Nephron (organoid): ENCODE data around the gene ACOXL.

Experiments used
- H3K27ac Mint-ChIP-seq, 3 experiments: 2 replicates each; pipeline ENCODE4 v1.8.0; 2020; ENCODE audit warnings: mixed read lengths in 3 of 3, mild to moderate bottlenecking in 2 of 3, moderate library complexity in 1 of 3
- H3K27me3 Mint-ChIP-seq: 2 replicates; pipeline ENCODE4 v1.8.0; 2021; ENCODE audit warnings: low read depth, mild to moderate bottlenecking, moderate library complexity, mixed read lengths
- H3K36me3 Mint-ChIP-seq: 2 replicates; pipeline ENCODE4 v1.8.0; 2020; ENCODE audit warnings: low read depth, mixed read lengths
- H3K4me1 Mint-ChIP-seq: 2 replicates; pipeline ENCODE4 v1.8.0; 2020; ENCODE audit warnings: mixed read lengths
- H3K4me3 Mint-ChIP-seq, 3 experiments: 2 replicates each; pipeline ENCODE4 v1.8.0; 2020; ENCODE audit warnings: mild to moderate bottlenecking in 3 of 3, mixed read lengths in 3 of 3, moderate library complexity in 2 of 3
- H3K9me3 Mint-ChIP-seq: 2 replicates; pipeline ENCODE4 v1.8.0; 2020; ENCODE audit warnings: mixed read lengths
- TF ChIP-seq, protein P1 (sequence below), 3 experiments: fragments of 200-600 bp; sonication (generic); IDR thresholded peaks; one replicate each; pipeline ENCODE4 v1.5.0; 2021; ENCODE audit warnings: antibody characterized with exemption in 3 of 3; ENCODE audit not compliant: unreplicated experiment in 3 of 3

Gene ACOXL

DNA sequence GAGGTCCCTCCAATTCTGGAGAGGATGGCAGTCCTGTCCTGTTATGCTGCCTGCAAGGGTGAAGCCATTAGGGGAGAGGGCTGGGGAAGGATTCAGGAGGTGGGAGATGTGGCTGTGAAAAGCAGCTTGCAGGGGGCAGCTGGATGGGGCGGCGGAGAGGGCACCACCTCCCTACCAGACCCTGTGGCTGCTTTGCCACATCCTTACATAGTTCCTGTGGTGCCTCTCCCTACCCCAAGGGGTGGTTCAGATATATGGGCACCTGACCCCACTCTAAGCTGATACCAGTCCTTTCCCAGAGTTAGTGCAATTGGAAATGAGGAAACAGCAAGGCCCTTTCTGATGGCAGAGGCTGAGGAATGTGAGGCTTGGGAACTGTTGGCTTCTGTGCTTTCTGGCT is 6.1 kb upstream of the ACOXL start:
- H3K27me3 Mint-ChIP-seq, result peaks cover 51% of the 10 kb centered on the region
- H3K4me3 Mint-ChIP-seq, result no peak overlapping the region
- H3K27ac Mint-ChIP-seq, result no peak overlapping the region
- no peaks in the 10 kb centered on the region for H3K36me3 Mint-ChIP-seq
- H3K9me3 Mint-ChIP-seq, result peaks cover 10% of the 10 kb centered on the region
- H3K4me1 Mint-ChIP-seq, result no peaks in the 10 kb centered on the region
- TF ChIP-seq, protein P1, sequence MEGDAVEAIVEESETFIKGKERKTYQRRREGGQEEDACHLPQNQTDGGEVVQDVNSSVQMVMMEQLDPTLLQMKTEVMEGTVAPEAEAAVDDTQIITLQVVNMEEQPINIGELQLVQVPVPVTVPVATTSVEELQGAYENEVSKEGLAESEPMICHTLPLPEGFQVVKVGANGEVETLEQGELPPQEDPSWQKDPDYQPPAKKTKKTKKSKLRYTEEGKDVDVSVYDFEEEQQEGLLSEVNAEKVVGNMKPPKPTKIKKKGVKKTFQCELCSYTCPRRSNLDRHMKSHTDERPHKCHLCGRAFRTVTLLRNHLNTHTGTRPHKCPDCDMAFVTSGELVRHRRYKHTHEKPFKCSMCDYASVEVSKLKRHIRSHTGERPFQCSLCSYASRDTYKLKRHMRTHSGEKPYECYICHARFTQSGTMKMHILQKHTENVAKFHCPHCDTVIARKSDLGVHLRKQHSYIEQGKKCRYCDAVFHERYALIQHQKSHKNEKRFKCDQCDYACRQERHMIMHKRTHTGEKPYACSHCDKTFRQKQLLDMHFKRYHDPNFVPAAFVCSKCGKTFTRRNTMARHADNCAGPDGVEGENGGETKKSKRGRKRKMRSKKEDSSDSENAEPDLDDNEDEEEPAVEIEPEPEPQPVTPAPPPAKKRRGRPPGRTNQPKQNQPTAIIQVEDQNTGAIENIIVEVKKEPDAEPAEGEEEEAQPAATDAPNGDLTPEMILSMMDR (IDR thresholded peaks at IDR 0.05; ENCODE audit: unreplicated experiment in 3 of 3), result no peak

DNA sequence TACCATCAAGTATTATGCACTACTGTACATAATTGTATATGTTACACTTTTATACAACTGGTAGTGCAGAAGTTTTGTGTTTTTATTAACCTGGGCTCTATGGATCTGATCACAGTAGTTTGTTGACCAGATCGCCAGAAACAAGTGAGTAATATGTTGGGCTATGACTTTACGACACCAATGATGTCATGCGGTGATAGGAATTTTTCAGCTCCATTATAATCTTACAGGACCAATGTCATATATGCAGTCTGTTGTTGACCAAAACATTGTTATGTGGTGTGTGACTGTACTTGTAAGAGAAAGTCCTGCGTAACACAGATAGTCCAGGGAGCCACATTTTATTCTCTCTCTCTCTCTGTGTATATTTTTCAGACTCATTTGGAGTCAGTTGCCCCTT is 4.5 kb upstream of the ACOXL start:
- TF ChIP-seq, protein P1 (IDR thresholded peaks at IDR 0.05; ENCODE audit: unreplicated experiment in 3 of 3), result no peak
- H3K4me3 Mint-ChIP-seq, result no peak overlapping the region
- peaks cover 59% of the 10 kb centered on the region for H3K27me3 Mint-ChIP-seq
- H3K27ac Mint-ChIP-seq, result no peak overlapping the region
- H3K9me3 Mint-ChIP-seq, result peaks cover 18% of the 10 kb centered on the region
- H3K4me1 Mint-ChIP-seq, result peaks cover 8% of the 10 kb centered on the region
- H3K36me3 Mint-ChIP-seq, result no peaks in the 10 kb centered on the region

DNA sequence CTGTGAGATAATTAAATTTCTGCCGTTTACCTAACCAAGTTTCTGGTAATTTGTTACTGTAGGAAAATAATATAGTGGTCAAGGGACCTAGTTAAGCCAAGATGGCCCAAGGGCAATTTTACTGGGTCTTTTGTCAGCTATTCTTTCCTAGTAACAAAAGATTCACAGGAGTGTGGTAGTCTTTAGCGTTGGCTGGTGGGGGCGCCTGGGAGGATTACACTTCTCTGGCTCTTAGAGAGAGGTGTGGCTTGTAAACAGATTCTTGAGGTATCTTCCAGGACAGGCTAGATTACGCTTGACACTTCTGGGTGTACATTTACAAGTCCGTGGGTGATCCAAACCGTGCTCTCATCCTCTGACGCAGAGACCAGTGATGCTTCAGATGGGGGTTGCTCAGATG is 3.3 kb upstream of the ACOXL start:
- TF ChIP-seq, protein P1 (IDR thresholded peaks at IDR 0.05; ENCODE audit: unreplicated experiment in 3 of 3), result no peak
- H3K4me1 Mint-ChIP-seq, result peaks cover 8% of the 10 kb centered on the region
- peaks cover 69% of the 10 kb centered on the region for H3K27me3 Mint-ChIP-seq
- H3K9me3 Mint-ChIP-seq, result peaks cover 18% of the 10 kb centered on the region
- no peak overlapping the region for H3K4me3 Mint-ChIP-seq
- H3K27ac Mint-ChIP-seq, result no peak overlapping the region
- H3K36me3 Mint-ChIP-seq, result no peaks in the 10 kb centered on the region

DNA sequence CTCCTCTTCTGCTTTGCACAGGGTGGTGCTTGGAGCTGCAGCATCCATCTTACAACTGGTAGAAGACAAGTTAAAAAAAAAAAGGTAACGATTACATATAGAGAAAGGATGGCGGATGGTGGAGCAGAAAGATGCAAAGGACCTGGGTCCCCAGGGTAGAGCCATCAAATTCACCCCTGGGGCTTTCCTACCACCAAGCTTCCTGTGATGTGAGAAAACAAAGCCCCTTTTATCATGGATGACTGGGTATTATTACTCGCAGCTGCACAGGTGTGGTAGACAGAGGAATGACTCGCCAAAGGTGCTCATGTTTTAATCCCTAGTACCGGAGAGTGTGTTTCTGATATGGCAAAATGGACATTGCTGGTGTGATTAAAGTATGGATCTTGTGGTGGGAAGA is 1.3 kb upstream of the ACOXL start:
- no peak overlapping the region for H3K27ac Mint-ChIP-seq
- H3K36me3 Mint-ChIP-seq, result peaks cover 1% of the 10 kb centered on the region
- H3K9me3 Mint-ChIP-seq, result peaks cover 19% of the 10 kb centered on the region
- H3K4me1 Mint-ChIP-seq, result peaks cover 8% of the 10 kb centered on the region
- TF ChIP-seq, protein P1 (IDR thresholded peaks at IDR 0.05; ENCODE audit: unreplicated experiment in 3 of 3), result no peak
- H3K4me3 Mint-ChIP-seq, result peak overlapping the region; percentile 59 to 77 (median 71)
- H3K27me3 Mint-ChIP-seq, result peaks cover 85% of the 10 kb centered on the region

DNA sequence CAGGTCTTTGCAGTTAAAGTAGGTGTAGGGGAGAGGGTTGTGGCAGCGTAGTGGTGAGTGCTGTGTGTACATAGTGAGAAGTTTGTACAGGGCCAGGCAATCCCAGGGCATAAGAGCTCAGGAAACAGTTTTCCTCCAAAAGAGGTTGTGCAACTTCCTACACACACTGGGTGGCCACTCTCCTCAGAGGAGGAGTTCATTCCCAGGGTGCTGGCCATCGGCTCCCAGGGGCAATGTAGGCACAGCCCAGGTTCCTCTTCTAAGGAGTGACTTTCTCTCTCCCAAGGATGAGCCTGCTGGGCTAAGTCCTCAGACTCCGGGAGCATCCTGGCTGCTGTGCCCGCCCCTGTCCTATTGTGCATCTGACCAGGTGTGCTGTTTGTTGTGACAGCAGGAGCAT is 3.0 kb downstream of the ACOXL start:
- Mint-ChIP-seq H3K9me3 (peaks cover 37% of the 10 kb centered on the region), H3K27me3 (peaks cover 82% of the 10 kb centered on the region), H3K4me1 (peaks cover 8% of the 10 kb centered on the region), H3K4me3 (no peak overlapping the region), H3K27ac (no peak overlapping the region), H3K36me3 (peaks cover 3% of the 10 kb centered on the region)
- TF ChIP-seq, protein P1 (IDR thresholded peaks at IDR 0.05; ENCODE audit: unreplicated experiment in 3 of 3), result no peak

DNA sequence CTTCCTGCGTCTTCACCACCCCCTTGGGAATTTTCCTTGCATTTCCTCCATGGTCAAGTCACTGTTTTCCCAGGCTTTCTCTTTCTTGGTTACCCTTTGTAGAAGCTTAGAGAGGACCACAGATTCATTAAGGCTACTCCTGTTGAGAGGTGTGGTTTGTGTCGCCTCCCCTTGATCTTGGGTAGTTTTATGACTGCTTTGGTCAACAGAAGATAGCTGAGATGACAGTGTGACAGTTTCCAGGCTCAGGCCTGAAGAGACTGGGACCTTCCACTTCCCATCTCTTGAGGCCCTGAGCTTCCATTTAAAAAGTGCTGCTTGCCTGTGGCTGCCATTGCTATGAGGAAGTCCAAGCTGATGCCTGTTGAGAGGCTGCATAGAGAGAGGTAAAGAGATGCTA is 5.4 kb downstream of the ACOXL start:
- TF ChIP-seq, protein P1 (IDR thresholded peaks at IDR 0.05; ENCODE audit: unreplicated experiment in 3 of 3), result no peak
- H3K4me1 Mint-ChIP-seq, result no peaks in the 10 kb centered on the region
- no peak overlapping the region for H3K4me3 Mint-ChIP-seq
- H3K9me3 Mint-ChIP-seq, result peaks cover 19% of the 10 kb centered on the region
- peaks cover 61% of the 10 kb centered on the region for H3K27me3 Mint-ChIP-seq
- H3K27ac Mint-ChIP-seq, result no peak overlapping the region
- H3K36me3 Mint-ChIP-seq, result peaks cover 3% of the 10 kb centered on the region
